ENCODE results near the gene TCF7L1.

GRCh38 chr2:85129861-85130260 is 3.3 kb upstream of the TCF7L1 start:
- no peak for TF ChIP-seq YY1 (IDR thresholded peaks at IDR 0.05; ENCODE audit: insufficient read depth, insufficient read length)
- no peak for TF ChIP-seq ZNF274 (IDR thresholded peaks at IDR 0.05; ENCODE audit: low read depth, low read length)
- TF ChIP-seq SUZ12 (IDR thresholded peaks at IDR 0.05; ENCODE audit: extremely low read depth, insufficient read depth, insufficient read length) = no peak

Data from NT2/D1 (cell line).